ENCODE measurements around the gene AEN.

GRCh38 chr15:88571852-88572259, 49.3 kb upstream of the AEN start:
- TF ChIP-seq CTCF (IDR thresholded peaks at IDR 0.05) (no peak), POLR2A (IDR thresholded peaks at IDR 0.05) (no peak)

Measured in right lobe of liver (tissue), 4 donors.